ENCODE results near the gene BAG1.

Gene BAG1
- total RNA-seq = 57.4 to 61.9 reads per million in 2 donors

DNA sequence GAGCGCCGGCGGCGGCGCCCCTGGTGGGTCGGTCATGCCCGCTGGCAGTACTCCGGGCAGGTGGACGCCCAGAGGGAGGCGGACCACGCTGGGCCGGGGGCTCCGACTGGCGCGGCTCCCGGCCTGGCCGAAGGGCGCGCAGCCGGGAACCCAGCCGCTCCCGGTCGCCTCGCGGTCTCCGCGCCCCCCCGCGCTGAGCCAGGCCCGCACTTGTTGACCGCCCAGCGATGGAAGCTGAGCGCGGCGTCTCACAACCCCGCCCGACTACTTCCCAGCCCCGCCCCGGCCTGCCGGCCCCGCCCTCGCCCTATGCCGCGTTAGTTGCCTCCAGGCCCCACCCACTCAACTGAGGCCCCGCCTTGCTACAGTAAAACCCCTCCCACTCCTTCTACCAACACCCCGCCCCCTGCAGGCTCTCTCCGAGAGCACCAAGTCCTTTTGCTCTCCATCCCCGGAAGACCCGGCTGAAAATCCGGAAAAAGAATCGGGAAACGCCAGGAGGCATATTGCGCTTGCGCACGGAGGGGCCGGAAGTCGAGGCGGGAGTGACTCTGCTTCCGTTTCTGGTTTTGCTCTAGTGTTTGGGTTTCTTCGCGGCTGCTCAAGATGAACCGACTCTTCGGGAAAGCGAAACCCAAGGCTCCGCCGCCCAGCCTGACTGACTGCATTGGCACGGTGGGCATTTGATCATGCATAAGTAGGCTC lies at the start of gene BAG1, which contains the start of gene CHMP5:
BAG1 (minus strand) TSS at position 236 of the 705 bp plus-strand sequence.
CHMP5 (plus strand) TSS at position 577 of the 705 bp plus-strand sequence; CDS start at position 607, 30 bp downstream.
- DNase-seq = peak; percentile 99 to 100 (median 99)

DNA sequence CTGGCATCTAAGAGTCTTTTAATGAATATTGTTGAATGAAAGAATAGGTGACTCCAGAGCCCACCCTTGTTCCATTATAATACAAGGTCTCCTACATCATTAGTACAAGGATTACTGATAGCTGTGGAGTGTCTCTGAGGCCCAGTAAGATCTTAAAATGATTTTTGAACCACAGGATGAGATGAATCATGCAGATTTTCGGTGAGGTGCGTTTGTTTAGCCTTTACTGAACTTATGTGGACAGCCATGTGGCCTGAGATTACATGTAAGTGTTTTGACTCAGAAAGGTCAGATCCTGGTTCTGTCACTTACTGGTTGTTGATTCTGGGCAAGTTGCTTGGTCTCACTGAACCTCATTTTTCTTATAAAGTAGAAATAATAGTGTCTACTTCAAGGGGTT lies 47.4 kb upstream of the BAG1 start:
- no peak for DNase-seq

- no peak for DNase-seq
Measured at GRCh38 chr9:33310748-33311147, 46.2 kb upstream of the BAG1 start.

- DNase-seq = no peak
Measured at GRCh38 chr9:33309903-33310302, 45.4 kb upstream of the BAG1 start.

DNA sequence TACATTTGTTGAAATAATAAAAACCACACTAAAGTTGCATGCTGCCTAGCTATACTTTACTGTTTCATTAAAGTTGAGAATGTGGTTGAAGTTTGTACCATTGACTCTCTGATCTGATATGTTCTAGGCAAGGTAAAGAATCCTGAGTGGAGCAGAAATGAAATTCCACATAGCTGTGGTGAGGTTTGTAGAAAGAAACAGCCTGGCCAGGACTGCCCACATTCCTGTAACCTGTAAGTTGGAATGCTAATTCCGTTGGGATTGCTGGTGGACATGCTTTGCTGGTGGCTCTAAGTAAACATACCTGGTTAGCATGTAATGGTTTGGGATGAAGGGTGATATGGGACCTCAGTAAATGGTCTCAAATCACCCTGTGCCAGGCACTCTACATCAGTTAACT lies 42.6 kb upstream of the BAG1 start:
- no peak for DNase-seq

DNA sequence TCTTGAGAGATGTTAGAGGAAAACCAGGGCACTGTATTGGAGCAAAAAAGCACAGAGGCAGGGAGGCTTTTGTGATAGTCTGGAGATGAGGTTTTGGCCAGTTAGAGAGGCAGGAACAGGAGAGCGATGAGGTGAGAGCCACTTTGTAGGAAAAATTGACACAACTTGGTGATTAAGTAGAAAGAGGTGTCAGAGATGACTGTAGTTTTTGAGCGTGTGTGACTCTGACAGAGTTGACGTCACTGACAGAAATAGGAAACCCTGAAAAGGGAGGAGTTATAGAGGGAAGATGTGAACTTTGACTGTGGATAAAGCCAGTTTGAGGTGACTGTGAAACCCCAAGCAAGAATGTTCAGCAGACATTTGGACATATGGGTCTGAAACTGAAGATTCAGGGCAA lies 41.5 kb upstream of the BAG1 start:
- DNase-seq = peak in 1 of 5 experiments; percentile 73

GRCh38 chr9:33304362-33304761 lies 39.9 kb upstream of the BAG1 start:
- no peak for DNase-seq

DNA sequence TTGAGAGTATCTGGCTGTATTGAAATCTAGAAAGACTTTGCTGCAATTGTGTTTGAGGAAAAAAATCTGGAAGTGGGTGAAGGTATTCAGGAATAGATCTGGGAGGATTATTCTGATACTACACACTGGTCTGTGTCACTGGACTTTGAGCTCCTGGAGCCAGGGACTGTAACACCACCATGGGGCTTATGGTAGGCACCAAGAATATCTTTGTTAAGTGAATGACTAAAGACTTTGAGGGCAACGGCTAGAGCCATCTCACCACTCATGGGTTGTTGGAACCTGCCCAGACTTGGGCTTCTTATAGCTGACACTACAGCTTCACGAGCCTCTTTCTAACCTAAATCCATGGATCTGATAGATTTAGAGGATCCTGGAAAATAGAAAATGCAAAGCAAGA lies 36.0 kb upstream of the BAG1 start:
- no peak for DNase-seq

- peak in 1 of 5 experiments; percentile 24 for DNase-seq
Measured at GRCh38 chr9:33297432-33297831, 32.9 kb upstream of the BAG1 start.

DNA sequence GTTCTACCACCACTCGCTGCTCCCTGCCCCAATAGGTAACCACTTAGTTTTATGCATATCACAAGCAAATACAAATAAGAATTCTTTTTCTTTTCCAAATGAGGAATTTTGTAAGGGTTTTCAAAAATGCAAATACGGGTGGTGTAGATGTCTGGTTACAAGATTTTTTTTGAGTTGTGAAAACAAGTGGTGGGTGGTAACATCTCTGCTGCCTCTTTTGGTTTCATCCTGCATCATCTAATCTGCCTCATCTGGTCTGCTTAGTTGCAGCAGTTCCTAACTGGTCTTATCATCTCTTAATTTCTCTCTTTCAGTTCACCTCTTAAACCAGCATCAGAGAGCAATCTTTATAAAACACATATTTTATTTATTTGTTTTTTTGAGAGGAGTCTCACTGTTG lies 31.1 kb upstream of the BAG1 start:
- DNase-seq = peak in 1 of 5 experiments; percentile 84

GRCh38 chr9:33294670-33295432 lies 30.3 kb upstream of the BAG1 start:
- DNase-seq = no peak

- no peak for DNase-seq
Measured at GRCh38 chr9:33293782-33294181, 29.3 kb upstream of the BAG1 start.

DNA sequence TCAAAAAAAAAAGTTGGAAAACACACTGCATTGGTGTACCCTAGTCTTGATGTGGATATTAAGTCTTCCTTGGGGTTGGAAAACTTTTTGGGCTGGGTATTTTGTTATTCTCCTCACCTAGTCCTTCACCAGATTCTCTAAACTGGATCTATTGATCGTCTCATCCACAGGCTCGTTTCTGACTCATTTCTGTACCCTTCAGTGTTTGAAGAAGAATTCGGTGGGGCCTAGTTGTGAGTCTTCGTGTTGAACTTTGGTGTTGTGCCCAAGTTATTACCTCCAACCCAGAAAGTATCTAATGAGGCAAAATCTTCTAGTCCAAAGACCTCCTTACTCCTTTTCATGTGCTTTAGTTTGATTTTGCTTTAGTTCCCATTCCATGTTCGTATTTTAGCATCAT lies 27.4 kb upstream of the BAG1 start:
- peak in 1 of 5 experiments; percentile 57 for DNase-seq

GRCh38 chr9:33291031-33291397 lies 26.5 kb upstream of the BAG1 start:
- no peak for DNase-seq

DNA sequence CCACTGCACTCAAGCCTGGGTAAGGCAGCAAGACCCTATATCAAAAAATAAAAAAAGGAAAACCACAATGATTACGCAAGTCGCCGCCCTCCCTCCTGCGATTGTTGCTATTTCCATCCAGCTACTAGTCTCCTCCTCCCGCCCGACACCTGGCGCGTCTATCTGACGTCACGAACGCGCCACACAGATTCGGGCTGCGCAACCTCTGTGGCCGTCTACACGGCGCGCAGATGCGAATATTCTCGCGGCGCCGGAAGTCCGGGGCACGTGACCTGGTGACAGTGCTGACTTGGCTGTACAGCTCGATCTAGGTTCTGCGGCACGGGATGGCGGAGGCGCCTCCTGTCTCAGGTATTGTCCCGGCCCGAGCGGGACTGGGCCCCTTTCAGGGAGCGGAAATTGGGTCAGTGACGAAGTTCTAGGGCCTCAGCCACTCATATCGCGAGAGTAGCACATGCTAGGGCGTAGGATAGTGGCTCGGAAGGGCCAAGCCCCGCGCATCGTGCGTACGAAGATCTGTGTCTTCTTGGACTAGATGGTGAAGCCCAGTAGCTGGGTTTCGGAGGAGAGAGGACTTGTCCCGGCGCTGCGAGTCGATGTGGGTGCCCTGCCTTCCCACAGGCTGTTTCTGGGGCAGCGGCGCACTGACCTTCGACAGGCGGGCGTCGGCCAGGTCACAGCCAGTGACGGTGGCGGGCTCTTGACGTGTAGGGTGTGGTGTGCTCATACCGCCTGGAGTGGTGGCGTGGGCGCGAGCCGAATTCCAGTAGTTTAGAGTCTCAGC lies 25.9 kb upstream of the BAG1 start, which contains the start of gene NFX1:
NFX1 (plus strand) TSS at position 270 of the 784 bp plus-strand sequence; CDS start at position 327, 57 bp downstream.
- DNase-seq = peak; percentile 94 to 100 (median 98)

GRCh38 chr9:33289936-33290246 lies 25.4 kb upstream of the BAG1 start:
- no peak for DNase-seq

DNA sequence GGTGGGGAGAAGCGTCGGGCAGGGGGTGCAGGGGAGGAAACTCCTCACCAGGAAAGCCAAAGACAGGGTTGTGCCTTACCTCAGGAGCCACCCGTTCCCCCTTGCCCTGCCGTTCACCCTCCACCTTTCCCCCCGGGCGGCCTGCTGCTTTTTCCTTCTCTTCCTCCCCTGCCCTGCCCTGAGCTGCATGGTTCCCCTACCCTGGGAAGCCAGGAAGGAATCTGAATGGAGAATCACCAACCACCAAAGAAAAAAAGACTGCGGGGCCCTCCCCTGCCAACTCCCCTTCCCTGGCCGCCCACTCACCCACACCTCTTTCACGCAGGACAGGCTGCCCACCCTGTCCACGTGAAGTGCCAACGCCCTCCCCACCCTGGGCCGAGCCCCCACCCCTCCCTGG lies 25.0 kb upstream of the BAG1 start:
- DNase-seq = peak in 1 of 5 experiments; percentile 8

GRCh38 chr9:33288828-33289483 lies 24.4 kb upstream of the BAG1 start:
- no peak for DNase-seq

GRCh38 chr9:33288235-33288634 lies 23.7 kb upstream of the BAG1 start:
- no peak for DNase-seq

DNA sequence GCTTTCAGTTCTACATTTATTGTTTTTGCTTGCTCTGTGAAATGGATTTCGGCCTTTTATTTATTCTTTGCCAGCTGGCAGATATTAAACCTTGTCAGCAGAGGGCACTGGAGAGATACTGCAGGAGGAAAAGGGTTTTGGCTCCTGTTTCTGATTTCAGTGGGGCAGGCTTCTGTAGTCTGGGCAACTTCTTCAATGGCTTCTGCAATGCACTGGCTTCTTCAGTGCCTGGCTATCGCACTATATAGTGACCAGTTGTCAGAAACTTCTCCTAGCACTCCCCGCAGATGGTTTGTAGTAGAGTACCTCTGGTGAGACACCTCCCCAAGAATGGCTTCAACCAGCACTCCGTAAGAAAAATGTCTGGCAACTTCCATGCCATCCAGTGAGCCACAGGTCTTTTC lies 22.6 kb upstream of the BAG1 start:
- DNase-seq = peak in 3 of 5 experiments; percentile 10 to 82 (median 30)

DNA sequence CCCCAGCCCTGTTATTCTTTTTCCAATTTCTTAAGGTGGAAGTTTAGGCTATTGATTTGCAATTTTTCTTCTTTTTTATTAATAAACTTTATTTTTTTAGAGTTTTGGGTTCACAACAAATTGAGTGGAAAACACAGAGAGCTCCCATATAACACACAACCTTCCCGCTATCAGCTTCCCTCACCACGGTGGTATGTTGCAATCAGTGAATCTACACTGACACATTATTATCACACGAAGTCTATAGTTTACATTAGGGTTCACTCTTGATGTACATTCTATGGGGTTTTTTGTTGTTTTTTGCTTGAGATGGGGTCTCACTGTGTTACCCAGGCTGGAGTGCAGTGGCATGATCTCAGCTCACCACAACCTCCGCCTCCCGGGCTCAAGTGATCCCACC lies 21.0 kb upstream of the BAG1 start:
- no peak for DNase-seq

DNA sequence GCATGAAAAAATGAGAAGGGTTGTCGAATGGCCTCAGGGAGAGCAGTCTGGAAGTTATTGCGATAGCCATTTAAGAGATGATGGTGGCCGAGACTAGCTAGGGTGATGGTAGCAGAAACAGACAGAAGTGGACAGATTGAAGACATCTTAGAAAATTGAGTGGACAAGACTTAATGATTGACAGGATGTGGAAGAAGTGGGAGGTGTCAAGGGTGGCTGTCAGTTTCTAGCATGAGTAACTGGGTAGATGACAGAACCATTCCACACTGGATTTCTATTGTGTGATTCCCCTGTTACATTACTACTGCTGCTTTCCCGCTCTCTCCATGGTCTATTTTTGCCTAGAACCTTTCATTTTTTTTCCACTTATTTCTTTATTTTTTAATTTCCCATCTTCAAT lies 13.0 kb upstream of the BAG1 start:
- no peak for DNase-seq

GRCh38 chr9:33273972-33274328 lies 9.4 kb upstream of the BAG1 start:
- DNase-seq = no peak

All from T-helper 2 cell (primary cell).